ENCODE measurements around the gene CETN3. TPM values are rescaled to one million over a fixed set of nuclear protein-coding genes. Genes with fewer than 3 reads are reported as not detected.

Gene CETN3
- total and polyA plus RNA-seq, 9 of the 15 experiments (the other 6 are each of a cell fraction or from before 2014, with no cell fraction given): 43.3 to 113 (median 82.4) TPM

DNA sequence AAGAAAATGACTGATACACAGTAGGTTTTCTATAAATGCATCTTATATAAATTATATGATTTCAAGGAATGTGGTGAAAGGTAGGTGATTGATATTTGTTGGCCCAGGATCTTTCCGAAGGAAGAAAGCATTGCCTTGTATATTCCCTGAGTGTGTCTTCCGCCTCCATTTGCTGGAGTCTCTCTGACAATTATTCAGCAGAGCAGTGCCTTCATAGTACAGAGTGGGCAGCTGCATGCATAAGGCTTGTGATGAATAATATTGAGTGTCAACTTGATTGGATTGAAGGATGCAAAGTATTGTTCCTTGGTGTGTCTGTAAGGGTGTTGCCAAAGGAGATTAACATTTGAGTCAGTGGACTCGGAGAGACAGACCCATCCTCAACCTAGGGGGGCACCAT lies 58.5 kb downstream of the CETN3 start (continued):
- no peak for TF ChIP-seq ELF1 (tag; IDR thresholded peaks at IDR 0.05)

DNA sequence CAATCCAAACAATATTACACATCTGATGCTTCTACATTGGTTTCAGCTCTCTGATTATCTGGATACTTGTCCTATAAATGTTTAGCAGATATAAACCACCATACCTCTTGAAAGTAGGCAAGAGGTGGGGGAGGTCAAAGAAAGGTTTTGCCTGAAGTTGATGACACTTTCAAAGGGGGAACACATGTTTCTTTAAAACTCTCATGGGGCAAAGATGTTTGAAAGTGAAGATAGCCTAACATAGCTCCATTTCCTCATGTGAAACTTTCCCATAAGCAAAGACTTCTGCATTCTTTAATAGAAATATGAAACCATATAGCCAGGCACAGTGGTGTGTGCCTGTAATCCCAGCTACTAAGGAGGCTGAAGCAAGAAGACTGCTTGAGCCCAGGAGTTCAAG lies 62.1 kb downstream of the CETN3 start:
- H3K9me1 ChIP-seq (ENCODE audit: control insufficient read depth, insufficient read depth, low read length): no peaks in the 10 kb centered on the region
- no peaks in the 10 kb centered on the region for H3K27me3 ChIP-seq (ENCODE audit: control insufficient read depth in 2 of 2, insufficient read depth in 2 of 2, low read length in 2 of 2)
- POLR2A ChIA-PET: no interaction called here
- H3K9ac ChIP-seq (ENCODE audit: insufficient read depth in 1 of 2, low read depth in 2 of 2, low read length in 2 of 2): no peak overlapping the region
- H2AFZ ChIP-seq (ENCODE audit: low read depth, low read length): no peak overlapping the region
- intact Hi-C loops (cut with micrococcal nuclease): no loop called here
- H3K4me1 ChIP-seq (replicated peaks in 1 of 2; ENCODE audit: control insufficient read depth in 2 of 2, insufficient read depth in 2 of 2, low read length in 2 of 2): no peaks in the 10 kb centered on the region
- no peak overlapping the region for H3K4me3 ChIP-seq
- H3K79me2 ChIP-seq (ENCODE audit: control insufficient read depth, insufficient read depth, low read length): no peaks in the 10 kb centered on the region
- H4K20me1 ChIP-seq (replicated peaks; ENCODE audit: control insufficient read depth, insufficient read depth, low read length): no peaks in the 10 kb centered on the region
- H3K27ac ChIP-seq (ENCODE audit: extremely low read depth, low read depth, low read length): no peak overlapping the region
- in situ Hi-C loops (cut with MboI): no loop called here
- DNase-seq (ENCODE audit: extremely low read depth in 1 of 4, low spot score in 3 of 4) (no peak), ATAC-seq (no peak), FAIRE-seq (no peak)
- H3K4me2 ChIP-seq (ENCODE audit: insufficient read depth, low read length): no peak overlapping the region
- H3K9me3 ChIP-seq (replicated peaks; ENCODE audit: control insufficient read depth, insufficient read depth, low read depth, low read length): no peaks in the 10 kb centered on the region
- CTCF ChIA-PET (ENCODE audit: low intra/inter-chr PET ratio): no interaction called here
- no peaks in the 10 kb centered on the region for H3K36me3 ChIP-seq (ENCODE audit: control insufficient read depth, insufficient read depth, low read length)
- BruUV-seq (replicated peaks): no TSS peak
- TF ChIP-seq ERF (CRISPR knock-in tag; IDR thresholded peaks at IDR 0.05) (no peak), SREBF1 (IDR thresholded peaks at IDR 0.05; ENCODE audit: borderline replicate concordance, low read depth, low read length) (no peak), NR2C1 (IDR thresholded peaks at IDR 0.05) (no peak), NR2C1 (tag; IDR thresholded peaks at IDR 0.05) (no peak), MBD2 (IDR thresholded peaks at IDR 0.05; ENCODE audit: borderline replicate concordance, low read depth) (no peak)
- TF ChIP-seq, protein P1, sequence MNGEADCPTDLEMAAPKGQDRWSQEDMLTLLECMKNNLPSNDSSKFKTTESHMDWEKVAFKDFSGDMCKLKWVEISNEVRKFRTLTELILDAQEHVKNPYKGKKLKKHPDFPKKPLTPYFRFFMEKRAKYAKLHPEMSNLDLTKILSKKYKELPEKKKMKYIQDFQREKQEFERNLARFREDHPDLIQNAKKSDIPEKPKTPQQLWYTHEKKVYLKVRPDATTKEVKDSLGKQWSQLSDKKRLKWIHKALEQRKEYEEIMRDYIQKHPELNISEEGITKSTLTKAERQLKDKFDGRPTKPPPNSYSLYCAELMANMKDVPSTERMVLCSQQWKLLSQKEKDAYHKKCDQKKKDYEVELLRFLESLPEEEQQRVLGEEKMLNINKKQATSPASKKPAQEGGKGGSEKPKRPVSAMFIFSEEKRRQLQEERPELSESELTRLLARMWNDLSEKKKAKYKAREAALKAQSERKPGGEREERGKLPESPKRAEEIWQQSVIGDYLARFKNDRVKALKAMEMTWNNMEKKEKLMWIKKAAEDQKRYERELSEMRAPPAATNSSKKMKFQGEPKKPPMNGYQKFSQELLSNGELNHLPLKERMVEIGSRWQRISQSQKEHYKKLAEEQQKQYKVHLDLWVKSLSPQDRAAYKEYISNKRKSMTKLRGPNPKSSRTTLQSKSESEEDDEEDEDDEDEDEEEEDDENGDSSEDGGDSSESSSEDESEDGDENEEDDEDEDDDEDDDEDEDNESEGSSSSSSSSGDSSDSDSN (IDR thresholded peaks at IDR 0.05; ENCODE audit: borderline replicate concordance in 1 of 2, low read depth in 2 of 2, low read length in 2 of 2): no peak
- TF ChIP-seq, protein P2, sequence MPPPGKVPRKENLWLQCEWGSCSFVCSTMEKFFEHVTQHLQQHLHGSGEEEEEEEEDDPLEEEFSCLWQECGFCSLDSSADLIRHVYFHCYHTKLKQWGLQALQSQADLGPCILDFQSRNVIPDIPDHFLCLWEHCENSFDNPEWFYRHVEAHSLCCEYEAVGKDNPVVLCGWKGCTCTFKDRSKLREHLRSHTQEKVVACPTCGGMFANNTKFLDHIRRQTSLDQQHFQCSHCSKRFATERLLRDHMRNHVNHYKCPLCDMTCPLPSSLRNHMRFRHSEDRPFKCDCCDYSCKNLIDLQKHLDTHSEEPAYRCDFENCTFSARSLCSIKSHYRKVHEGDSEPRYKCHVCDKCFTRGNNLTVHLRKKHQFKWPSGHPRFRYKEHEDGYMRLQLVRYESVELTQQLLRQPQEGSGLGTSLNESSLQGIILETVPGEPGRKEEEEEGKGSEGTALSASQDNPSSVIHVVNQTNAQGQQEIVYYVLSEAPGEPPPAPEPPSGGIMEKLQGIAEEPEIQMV (tag; conservative IDR thresholded peaks at IDR 0.05; ENCODE audit: low read depth): no peak

Data from K562 (cell line).